Neural progenitor cell (in vitro differentiated cells): ENCODE measurements around the gene FGG. TPM values are rescaled to one million over a fixed set of nuclear protein-coding genes. Genes with fewer than 3 reads are reported as not detected.

Experiments used
- DNase-seq: peaks from one replicate; pipeline ENCODE4 v3.0.0-alpha.2; 2016; ENCODE audit warnings: low spot score
- H2AFZ ChIP-seq: fragments of 200-600 bp; sonication (generic); replicated peaks from 2 replicates; pipeline ENCODE4 v1.6.1; 2016; ENCODE audit warnings: antibody characterized with exemption
- H3F3A ChIP-seq: fragments of 200-600 bp; sonication (generic); 2 replicates; pipeline ENCODE4 v1.6.1; 2016; ENCODE audit warnings: antibody characterized with exemption, low read depth
- H3K27ac ChIP-seq: fragments of 200-600 bp; sonication (generic); 2 replicates; pipeline ENCODE4 v1.5.1; 2016; ENCODE audit warnings: mild to moderate bottlenecking
- H3K27me3 ChIP-seq: fragments of 200-600 bp; sonication (generic); 2 replicates; pipeline ENCODE4 v1.6.1; 2016; ENCODE audit warnings: mild to moderate bottlenecking, moderate library complexity
- H3K36me3 ChIP-seq: fragments of 200-600 bp; sonication (generic); 2 replicates; pipeline ENCODE4 v1.5.1; 2016
- H3K4me1 ChIP-seq: fragments of 200-600 bp; sonication (generic); 2 replicates; pipeline ENCODE4 v1.6.1; 2016; ENCODE audit warnings: mixed run types
- H3K4me2 ChIP-seq: fragments of 200-600 bp; sonication (generic); 2 replicates; pipeline ENCODE4 v1.6.1; 2016
- H3K4me3 ChIP-seq: fragments of 200-600 bp; sonication (generic); 2 replicates; pipeline ENCODE4 v1.5.1; 2016
- H3K79me2 ChIP-seq: fragments of 200-600 bp; sonication (generic); 2 replicates; pipeline ENCODE4 v1.6.1; 2016; ENCODE audit warnings: low read depth
- H3K9ac ChIP-seq: fragments of 200-600 bp; sonication (generic); 2 replicates; pipeline ENCODE4 v1.6.1; 2016
- H3K9me3 ChIP-seq: fragments of 200-600 bp; sonication (generic); 2 replicates; pipeline ENCODE4 v1.5.1; 2016; ENCODE audit warnings: low read depth
- H4K20me1 ChIP-seq: fragments of 200-600 bp; sonication (generic); 2 replicates; pipeline ENCODE4 v1.6.1; 2016; ENCODE audit warnings: low read depth
- H3K27ac Mint-ChIP-seq: 3 replicates; pipeline ENCODE4 v1.8.0; 2021; ENCODE audit warnings: mixed read lengths
- H3K27me3 Mint-ChIP-seq: 2 replicates; pipeline ENCODE4 v1.8.0; 2022; ENCODE audit warnings: low read depth, mild to moderate bottlenecking, inconsistent platforms, moderate library complexity, mixed read lengths; ENCODE audit not compliant: insufficient read depth
- H3K36me3 Mint-ChIP-seq: 3 replicates; pipeline ENCODE4 v1.8.0; 2021; ENCODE audit warnings: mixed read lengths
- H3K4me1 Mint-ChIP-seq: 3 replicates; pipeline ENCODE4 v1.8.0; 2021; ENCODE audit warnings: mixed read lengths
- H3K4me3 Mint-ChIP-seq: 3 replicates; pipeline ENCODE4 v1.8.0; 2021; ENCODE audit warnings: mild to moderate bottlenecking, moderate library complexity, mixed read lengths
- H3K9me3 Mint-ChIP-seq: 3 replicates; pipeline ENCODE4 v1.8.0; 2020; ENCODE audit warnings: mixed read lengths
- EZH2 ChIP-seq: fragments of 200-600 bp; sonication (generic); IDR thresholded peaks from 2 replicates; pipeline ENCODE4 v1.6.1; 2017; ENCODE audit warnings: antibody characterized with exemption, mild to moderate bottlenecking, moderate library complexity
- EZH2phosphoT487 ChIP-seq: fragments of 200-600 bp; sonication (generic); IDR thresholded peaks from 2 replicates; pipeline ENCODE4 v1.6.1; 2017; ENCODE audit warnings: antibody characterized with exemption
- total RNA-seq: library from RNA; depleted of rRNA; stranded (reverse); fragments of >200 nt; gene quantifications from 2 replicates; pipeline ENCODE4 v1.2.3, GENCODE V29; 2015; ENCODE audit warnings: low replicate concordance
- TF ChIP-seq, protein P1 (sequence below): fragments of 200-600 bp; sonication (generic); IDR thresholded peaks from 2 replicates; pipeline ENCODE4 v1.5.1; 2017; ENCODE audit warnings: antibody characterized with exemption, mild to moderate bottlenecking

Gene FGG
- total RNA-seq, 1 donor from 2014 or later, result not detected

GRCh38 chr4:154586296-154587033 lies 26.0 kb downstream of the FGG start:
- H3K27me3 Mint-ChIP-seq, result no peaks in the 10 kb centered on the region
- Histone ChIP-seq H3K79me2 (no peaks in the 10 kb centered on the region), H3K4me2 (no peak overlapping the region)

DNA sequence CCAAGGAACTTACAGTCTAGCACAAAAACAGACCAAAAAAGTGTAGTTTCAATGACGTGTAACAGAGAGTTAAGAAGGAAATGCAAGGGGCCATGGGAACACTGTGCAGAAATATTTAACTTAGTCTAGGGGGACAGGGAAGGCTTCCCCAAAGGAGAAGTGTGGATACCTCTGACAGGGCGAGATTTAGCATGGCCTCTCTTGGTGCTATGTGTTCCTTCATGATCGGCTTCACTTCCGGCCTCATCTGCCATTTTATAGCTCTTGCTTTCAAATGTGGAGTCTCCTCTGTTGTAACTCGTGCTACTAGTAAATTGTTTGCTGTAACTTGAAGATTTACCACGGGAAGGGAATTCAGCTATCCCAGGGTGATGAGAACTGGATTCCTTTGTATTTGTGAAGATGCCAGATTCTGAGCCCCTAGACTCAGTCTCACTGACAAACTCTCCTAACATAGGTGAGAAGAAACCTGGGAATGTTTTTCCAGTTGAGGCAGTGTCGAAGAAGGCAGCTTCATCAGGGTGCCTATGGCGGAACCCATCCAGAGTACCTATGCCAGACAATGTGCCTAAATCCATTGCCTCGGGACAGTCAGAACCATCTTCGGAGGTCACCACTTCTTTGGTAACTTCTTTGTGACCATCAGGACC lies 27.0 kb downstream of the FGG start:
- Histone ChIP-seq H4K20me1 (no peaks in the 10 kb centered on the region), H3K36me3 (no peaks in the 10 kb centered on the region), H3K4me1 (peaks cover 11% of the 10 kb centered on the region), H3K9me3 (no peaks in the 10 kb centered on the region), H3K79me2 (no peaks in the 10 kb centered on the region), H3K4me3 (no peak overlapping the region), H2AFZ (no peak overlapping the region), H3K27me3 (no peaks in the 10 kb centered on the region), H3K4me2 (no peak overlapping the region), H3K27ac (no peak overlapping the region), H3F3A (no peaks in the 10 kb centered on the region), H3K9ac (no peak overlapping the region)
- TF ChIP-seq, protein P1, sequence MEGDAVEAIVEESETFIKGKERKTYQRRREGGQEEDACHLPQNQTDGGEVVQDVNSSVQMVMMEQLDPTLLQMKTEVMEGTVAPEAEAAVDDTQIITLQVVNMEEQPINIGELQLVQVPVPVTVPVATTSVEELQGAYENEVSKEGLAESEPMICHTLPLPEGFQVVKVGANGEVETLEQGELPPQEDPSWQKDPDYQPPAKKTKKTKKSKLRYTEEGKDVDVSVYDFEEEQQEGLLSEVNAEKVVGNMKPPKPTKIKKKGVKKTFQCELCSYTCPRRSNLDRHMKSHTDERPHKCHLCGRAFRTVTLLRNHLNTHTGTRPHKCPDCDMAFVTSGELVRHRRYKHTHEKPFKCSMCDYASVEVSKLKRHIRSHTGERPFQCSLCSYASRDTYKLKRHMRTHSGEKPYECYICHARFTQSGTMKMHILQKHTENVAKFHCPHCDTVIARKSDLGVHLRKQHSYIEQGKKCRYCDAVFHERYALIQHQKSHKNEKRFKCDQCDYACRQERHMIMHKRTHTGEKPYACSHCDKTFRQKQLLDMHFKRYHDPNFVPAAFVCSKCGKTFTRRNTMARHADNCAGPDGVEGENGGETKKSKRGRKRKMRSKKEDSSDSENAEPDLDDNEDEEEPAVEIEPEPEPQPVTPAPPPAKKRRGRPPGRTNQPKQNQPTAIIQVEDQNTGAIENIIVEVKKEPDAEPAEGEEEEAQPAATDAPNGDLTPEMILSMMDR, result no peak
- no peak for TF ChIP-seq EZH2
- TF ChIP-seq EZH2phosphoT487, result no peak
- Mint-ChIP-seq H3K4me1 (no peaks in the 10 kb centered on the region), H3K27me3 (no peaks in the 10 kb centered on the region), H3K4me3 (no peak overlapping the region), H3K27ac (no peak overlapping the region), H3K9me3 (no peaks in the 10 kb centered on the region), H3K36me3 (no peaks in the 10 kb centered on the region)
- DNase-seq, result no peak

More at GRCh38 chr4:154586296-154587033, 26.0 kb downstream of the FGG start:
- no peaks in the 10 kb centered on the region for H3K36me3 ChIP-seq
- no peaks in the 10 kb centered on the region for H3K4me1 Mint-ChIP-seq
- no peak overlapping the region for H2AFZ ChIP-seq
- no peaks in the 10 kb centered on the region for H3K27me3 ChIP-seq
- H3K4me3 ChIP-seq, result no peak overlapping the region
- H3K9ac ChIP-seq, result no peak overlapping the region
- H3K27ac ChIP-seq, result no peak overlapping the region
- H3K9me3 Mint-ChIP-seq, result no peaks in the 10 kb centered on the region
- no peak for DNase-seq
- H3K4me3 Mint-ChIP-seq, result no peak overlapping the region
- no peaks in the 10 kb centered on the region for H4K20me1 ChIP-seq
- TF ChIP-seq EZH2phosphoT487 (no peak), EZH2 (no peak)
- TF ChIP-seq, protein P1, result no peak
- H3K27ac Mint-ChIP-seq, result no peak overlapping the region
- peaks cover 15% of the 10 kb centered on the region for H3K4me1 ChIP-seq
- no peaks in the 10 kb centered on the region for H3F3A ChIP-seq
- no peaks in the 10 kb centered on the region for H3K36me3 Mint-ChIP-seq
- H3K9me3 ChIP-seq, result no peaks in the 10 kb centered on the region

- no peaks in the 10 kb centered on the region for H4K20me1 ChIP-seq
- H3K9ac ChIP-seq, result no peak overlapping the region
- no peaks in the 10 kb centered on the region for H3K9me3 Mint-ChIP-seq
- H3K9me3 ChIP-seq, result no peaks in the 10 kb centered on the region
- no peak overlapping the region for H2AFZ ChIP-seq
- H3K27ac Mint-ChIP-seq, result no peak overlapping the region
- H3K4me1 ChIP-seq, result peaks cover 1% of the 10 kb centered on the region
- no peak overlapping the region for H3K4me3 ChIP-seq
- H3K79me2 ChIP-seq, result no peaks in the 10 kb centered on the region
- no peaks in the 10 kb centered on the region for H3K27me3 ChIP-seq
- no peaks in the 10 kb centered on the region for H3K36me3 Mint-ChIP-seq
- H3K4me1 Mint-ChIP-seq, result no peaks in the 10 kb centered on the region
- DNase-seq, result no peak
- H3K27ac ChIP-seq, result no peak overlapping the region
- H3F3A ChIP-seq, result no peaks in the 10 kb centered on the region
- no peaks in the 10 kb centered on the region for H3K36me3 ChIP-seq
- H3K27me3 Mint-ChIP-seq, result no peaks in the 10 kb centered on the region
- H3K4me3 Mint-ChIP-seq, result no peak overlapping the region
- H3K4me2 ChIP-seq, result no peak overlapping the region
- TF ChIP-seq, protein P1, result no peak
- TF ChIP-seq EZH2 (no peak), EZH2phosphoT487 (no peak)
Measured at GRCh38 chr4:154584259-154584658, 28.2 kb downstream of the FGG start.
